GM12891 (cell line): ENCODE measurements around the gene NFKB2. TPM values are rescaled to one million over a fixed set of nuclear protein-coding genes. Genes with fewer than 3 reads are reported as not detected.

Experiments used
- DNase-seq: peaks from one replicate; pipeline ENCODE4 v3.0.0; 2011; ENCODE audit warnings: low spot score; ENCODE audit not compliant: insufficient read length
- FAIRE-seq: peaks from 2 replicates; lab custom pipeline; 2011; peaks lifted over from hg19 to GRCh38; lab: Jason Lieb, UNC
- PAX5 ChIP-seq: IDR thresholded peaks from 2 replicates; pipeline ENCODE4 v1.6.1; 2011; ENCODE audit warnings: low read length, moderate library complexity, mild to moderate bottlenecking; ENCODE audit not compliant: insufficient read depth, severe bottlenecking
- POLR2A ChIP-seq: IDR thresholded peaks from 2 replicates; pipeline ENCODE4 v1.6.1; 2011; ENCODE audit warnings: low read depth, low read length, control low read depth
- POLR2AphosphoS5 ChIP-seq: IDR thresholded peaks from 2 replicates; pipeline ENCODE4 v1.6.1; 2011; ENCODE audit warnings: low read depth, low read length, control low read depth
- POU2F2 ChIP-seq: IDR thresholded peaks from 2 replicates; pipeline ENCODE4 v1.6.1; 2011; ENCODE audit warnings: low read depth, mild to moderate bottlenecking, control low read depth, low read length, moderate library complexity
- SPI1 ChIP-seq: IDR thresholded peaks from 2 replicates; pipeline ENCODE4 v1.6.1; 2011; ENCODE audit warnings: low read depth, low read length, control low read depth
- TAF1 ChIP-seq: IDR thresholded peaks from 2 replicates; pipeline ENCODE4 v1.6.1; 2011; ENCODE audit warnings: low read depth, low read length, control low read depth
- polyA plus RNA-seq: library from polyadenylated mRNA; unstranded; fragments of >200 nt; gene quantifications from one replicate; pipeline ENCODE4 v1.2.1, GENCODE V29; 2012; ENCODE audit warnings: low read depth, missing spikeins, inconsistent platforms; ENCODE audit not compliant: missing spikeins

Gene NFKB2
- 125 TPM for polyA plus RNA-seq

DNA sequence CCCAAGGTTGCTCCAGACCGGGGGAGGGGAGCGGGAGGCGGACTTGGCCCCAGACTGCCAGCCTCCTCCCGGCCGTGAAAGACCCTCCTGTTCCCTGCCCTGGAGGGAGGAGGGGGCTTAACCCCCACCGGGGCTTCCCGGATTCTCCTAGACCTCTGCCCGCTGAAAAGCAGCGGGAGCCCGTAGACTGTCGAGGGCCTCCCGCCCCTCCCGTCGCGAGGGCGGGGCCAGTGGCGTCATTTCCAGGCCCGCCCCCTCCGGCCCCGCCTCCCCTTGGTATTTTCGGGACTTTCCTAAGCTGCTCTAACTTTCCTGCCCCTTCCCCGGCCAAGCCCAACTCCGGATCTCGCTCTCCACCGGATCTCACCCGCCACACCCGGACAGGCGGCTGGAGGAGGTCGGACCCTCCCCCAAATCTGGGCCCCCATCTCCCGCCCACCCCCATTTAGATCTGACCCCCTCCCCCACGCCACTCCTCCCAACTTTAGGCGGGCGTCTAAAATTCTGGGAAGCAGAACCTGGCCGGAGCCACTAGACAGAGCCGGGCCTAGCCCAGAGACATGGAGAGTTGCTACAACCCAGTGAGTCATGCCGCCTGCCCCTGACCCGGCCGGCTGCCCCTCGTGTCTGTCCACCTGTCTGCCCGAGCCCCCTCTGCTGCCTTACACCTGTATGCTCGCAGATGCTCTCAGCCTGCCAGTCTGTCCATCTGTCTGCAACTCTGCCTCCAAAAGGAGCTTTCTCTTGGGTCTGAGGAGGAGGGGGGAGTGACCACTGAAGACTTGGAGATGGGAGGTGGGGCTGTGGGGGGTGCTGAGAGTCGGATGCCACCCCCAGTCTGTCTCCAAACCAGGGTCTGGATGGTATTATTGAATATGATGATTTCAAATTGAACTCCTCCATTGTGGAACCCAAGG is at the start of gene NFKB2:
NFKB2 (plus strand) TSS at position 306 of the 917 bp plus-strand sequence; CDS start at position 561, 255 bp downstream.
- DNase-seq (peak; percentile 84), FAIRE-seq (peak; percentile 91)
- TF ChIP-seq POLR2A, result peak; percentile 3; the same call in 1 of the 2 replicates
- no peak for TF ChIP-seq SPI1
- peak; percentile 10; the same call in 1 of the 2 replicates for TF ChIP-seq TAF1
- no peak for TF ChIP-seq PAX5
- TF ChIP-seq POU2F2, result peak; percentile 15; the same call in 1 of the 2 replicates

DNA sequence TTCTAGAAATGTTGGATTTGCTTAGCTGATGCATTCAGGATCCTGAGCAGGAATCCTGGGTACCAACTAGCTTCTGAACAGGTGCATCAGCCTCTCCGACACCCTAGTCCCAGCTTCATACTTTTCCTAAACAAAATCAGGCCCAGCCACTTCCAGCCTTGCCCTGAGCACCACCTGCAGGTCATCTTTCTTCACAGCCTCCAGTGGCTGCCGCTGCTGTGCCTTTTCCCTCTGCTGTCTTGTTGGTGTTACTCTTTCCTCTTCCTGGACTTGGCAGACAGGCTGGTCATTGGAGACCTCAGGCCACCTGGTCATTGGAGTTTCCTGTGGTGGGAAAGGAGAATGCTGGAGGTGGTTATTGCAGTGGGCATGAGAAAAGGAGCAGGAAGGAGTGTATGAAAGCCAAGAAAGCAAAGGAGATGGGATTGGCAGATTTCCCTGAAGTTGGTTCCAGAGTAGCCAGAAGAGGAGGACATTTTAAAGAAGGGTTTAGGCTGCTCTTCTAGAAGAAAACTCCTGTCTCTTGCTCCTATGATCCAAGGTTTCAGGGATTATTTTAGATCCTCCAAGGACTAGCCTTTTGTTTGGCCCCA is 48.2 kb upstream of the NFKB2 start:
- TF ChIP-seq TAF1 (no peak), SPI1 (no peak), PAX5 (no peak), POLR2AphosphoS5 (no peak)
- FAIRE-seq (no peak), DNase-seq (no peak)

DNA sequence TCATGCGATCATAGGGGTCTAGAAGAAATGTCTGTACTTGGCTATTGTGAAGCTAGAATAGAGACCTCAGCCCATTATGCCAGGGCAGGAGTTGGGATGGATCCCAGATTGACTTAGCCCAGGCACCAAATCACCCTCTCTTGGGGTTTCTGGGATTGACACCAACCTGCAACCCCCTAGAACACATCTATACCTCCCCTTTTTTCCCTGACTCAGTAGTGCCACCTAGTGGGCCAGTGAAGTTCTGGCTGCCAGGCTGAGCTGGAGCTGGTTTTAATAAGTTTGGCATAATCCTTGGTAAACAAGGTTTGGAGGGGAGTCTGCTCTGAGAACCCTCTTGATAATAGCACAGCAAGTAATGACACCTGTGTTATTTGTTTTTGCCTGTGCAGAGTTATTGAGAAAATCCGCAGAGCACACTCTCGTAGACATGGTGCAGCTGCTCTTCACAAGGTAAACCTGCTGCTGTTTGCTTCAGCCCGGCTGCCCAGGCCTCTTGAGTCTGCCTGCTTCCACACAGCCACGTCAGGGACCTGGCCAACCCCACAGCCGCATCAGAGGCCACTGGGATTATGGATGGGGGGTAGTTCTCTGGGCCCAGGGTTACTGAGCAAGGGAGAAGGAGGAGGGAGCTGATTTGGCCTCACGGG is 43.3 kb upstream of the NFKB2 start:
- no peak for TF ChIP-seq TAF1
- FAIRE-seq, result peak; percentile 87
- DNase-seq, result peak; percentile 32

DNA sequence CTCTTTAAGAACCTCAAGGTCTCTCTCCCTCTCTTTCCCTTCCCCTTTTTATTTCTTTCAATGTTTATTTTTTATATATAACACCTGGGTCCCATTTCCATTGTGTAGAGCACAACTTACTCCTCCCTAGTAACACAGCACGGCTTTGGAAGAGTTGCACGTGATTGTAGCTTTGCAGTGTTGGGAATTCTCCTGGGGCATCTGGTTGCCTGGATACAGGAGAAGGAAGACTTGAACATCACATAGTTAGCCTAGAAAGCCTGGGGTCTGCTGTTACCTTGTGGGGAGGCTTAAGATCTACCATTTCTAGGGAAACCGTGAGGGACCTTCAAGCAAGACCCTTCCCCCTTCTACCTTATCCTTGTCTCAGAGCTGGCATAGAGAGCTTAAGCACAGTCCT is 41.1 kb upstream of the NFKB2 start:
- no peak for FAIRE-seq
- TF ChIP-seq SPI1 (no peak), PAX5 (no peak)
- DNase-seq, result no peak

DNA sequence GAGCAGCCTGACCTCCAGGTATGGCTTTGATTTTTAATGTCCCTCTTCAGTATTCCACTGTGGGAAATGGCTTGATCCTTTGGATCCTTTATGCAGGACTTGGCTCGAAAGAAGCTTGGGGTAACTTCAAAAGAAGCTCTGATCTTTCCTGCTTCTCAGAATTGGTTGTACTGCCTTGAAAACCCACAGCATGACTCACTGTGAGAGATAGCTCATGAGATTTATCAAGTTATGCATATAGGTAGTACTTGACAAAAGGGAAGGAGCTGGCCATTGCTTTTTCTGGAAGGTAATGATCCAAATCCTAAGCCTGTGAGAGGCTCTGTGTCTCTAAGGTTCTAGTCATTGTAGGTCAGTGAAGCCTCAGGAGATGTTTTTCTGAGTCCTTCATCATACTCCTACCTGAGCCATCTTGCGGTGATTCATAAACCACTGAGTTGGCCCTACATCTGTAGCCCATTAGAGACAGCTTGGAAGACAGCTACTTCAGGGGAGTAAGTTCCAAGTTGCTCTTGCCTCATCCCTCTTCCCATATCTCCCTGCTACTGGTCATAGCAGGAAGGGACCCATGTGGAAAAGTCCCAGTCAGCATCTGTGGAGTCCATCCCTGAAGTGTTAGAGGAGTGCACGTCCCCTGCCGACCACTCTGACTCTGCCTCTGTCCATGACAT is 36.7 kb upstream of the NFKB2 start:
- TF ChIP-seq TAF1, result no peak
- no peak for TF ChIP-seq POLR2A
- TF ChIP-seq POU2F2, result no peak
- TF ChIP-seq POLR2AphosphoS5, result no peak
- no peak for TF ChIP-seq SPI1
- TF ChIP-seq PAX5, result no peak
- FAIRE-seq (no peak), DNase-seq (no peak)

DNA sequence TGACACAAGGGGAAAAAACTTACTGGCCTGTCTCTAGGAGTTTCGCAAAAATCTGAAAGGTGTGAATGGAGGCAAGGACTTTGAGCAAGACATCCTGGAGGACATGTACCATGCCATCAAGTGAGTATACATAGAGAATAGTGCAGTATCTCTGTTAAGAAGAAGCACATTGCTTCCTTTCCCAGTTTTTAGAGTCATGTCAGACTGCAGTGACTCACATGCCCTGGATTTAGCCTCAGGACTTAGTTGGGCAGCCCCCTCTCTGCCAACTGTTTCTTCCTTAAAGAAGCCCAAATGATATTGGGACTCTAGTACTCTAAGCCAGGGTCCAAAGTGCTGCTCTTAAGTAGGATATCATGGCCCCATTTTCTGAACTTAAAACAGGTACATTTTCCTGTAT is 28.1 kb upstream of the NFKB2 start:
- no peak for DNase-seq
- TF ChIP-seq PAX5 (no peak), TAF1 (no peak), POU2F2 (no peak), POLR2AphosphoS5 (no peak), SPI1 (no peak), POLR2A (no peak)
- FAIRE-seq, result no peak

DNA sequence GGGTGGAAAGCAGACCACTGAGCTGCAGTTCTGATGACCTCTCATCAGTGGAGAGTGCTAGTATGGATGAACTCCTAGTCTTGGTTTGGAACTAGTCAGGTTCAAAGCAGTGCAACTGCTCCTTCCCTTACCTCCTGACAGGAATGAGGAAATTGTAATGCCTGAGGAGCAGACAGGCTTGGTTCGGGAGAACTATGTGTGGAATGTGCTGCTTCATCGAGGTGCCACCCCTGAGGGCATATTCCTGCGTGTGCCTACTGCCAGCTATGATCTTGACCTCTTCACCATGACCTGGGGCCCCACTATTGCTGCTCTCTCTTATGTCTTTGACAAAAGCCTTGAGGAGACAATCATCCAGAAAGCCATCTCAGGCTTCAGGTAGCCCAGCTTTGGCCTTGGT is 27.4 kb upstream of the NFKB2 start:
- no peak for FAIRE-seq
- no peak for DNase-seq
- TF ChIP-seq SPI1 (no peak), POLR2A (no peak), TAF1 (no peak), POU2F2 (no peak), POLR2AphosphoS5 (no peak), PAX5 (no peak)

DNA sequence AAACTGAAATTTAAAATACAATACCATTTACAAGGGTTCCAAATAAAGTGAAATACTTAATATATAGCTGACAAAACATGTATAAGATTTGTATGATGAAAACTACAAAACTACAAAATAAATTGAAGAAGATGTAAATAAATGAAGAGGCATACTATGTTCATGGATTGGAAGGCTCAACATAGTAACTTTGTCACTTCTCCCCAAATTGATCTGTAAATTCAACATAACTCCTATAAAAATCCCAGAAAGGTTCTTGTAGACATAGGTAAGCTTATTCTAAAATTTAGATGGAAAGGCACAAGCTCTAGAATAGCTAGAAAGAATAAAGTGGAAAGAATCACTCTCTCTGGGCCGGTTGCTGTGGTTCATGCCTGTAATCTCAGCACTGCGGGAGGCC is 24.2 kb upstream of the NFKB2 start:
- FAIRE-seq (no peak), DNase-seq (no peak)
- TF ChIP-seq SPI1 (no peak), POLR2A (no peak), TAF1 (no peak), POLR2AphosphoS5 (no peak), POU2F2 (no peak), PAX5 (no peak)

DNA sequence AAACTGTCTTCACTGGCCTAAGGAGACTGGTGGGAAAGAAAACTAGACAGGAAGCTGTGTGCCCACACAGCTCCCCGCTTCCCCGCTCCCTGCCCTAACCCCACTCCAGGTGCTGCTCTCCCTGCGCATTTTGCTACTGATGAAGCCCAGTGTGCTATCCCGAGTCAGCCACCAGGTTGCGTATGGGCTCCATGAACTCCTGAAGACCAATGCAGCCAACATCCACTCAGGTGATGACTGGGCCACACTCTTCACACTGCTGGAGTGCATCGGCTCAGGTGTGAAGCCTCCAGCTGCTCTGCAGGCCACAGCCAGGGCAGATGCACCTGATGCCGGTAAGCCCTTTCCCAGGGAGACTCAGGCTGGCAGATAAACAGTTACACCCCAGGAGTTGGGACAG is 20.3 kb upstream of the NFKB2 start:
- FAIRE-seq (no peak), DNase-seq (no peak)
- no peak for TF ChIP-seq SPI1
- no peak for TF ChIP-seq TAF1
- TF ChIP-seq POU2F2, result no peak
- no peak for TF ChIP-seq POLR2AphosphoS5
- no peak for TF ChIP-seq PAX5
- no peak for TF ChIP-seq POLR2A

DNA sequence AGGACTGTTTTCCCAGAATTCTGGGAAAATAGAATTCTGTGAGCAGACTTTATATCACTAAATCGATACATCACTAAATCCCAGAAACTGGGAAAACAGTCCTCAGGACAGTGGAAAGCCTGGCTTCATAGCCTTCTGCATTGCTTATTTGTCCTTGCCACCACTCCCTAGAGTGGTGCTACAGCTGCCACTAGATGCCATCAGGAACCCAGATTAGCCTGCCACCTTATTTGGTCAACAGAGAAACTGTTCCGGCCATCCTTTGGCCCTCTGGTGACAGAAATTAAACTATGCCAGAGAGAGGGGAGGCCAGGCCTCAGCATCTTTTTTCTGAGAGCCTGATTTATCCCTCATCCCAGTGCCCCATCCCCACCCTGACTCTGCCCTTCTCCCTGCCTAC is 19.6 kb upstream of the NFKB2 start:
- TF ChIP-seq PAX5, result no peak
- TF ChIP-seq POLR2AphosphoS5, result no peak
- TF ChIP-seq SPI1, result no peak
- TF ChIP-seq TAF1, result no peak
- no peak for TF ChIP-seq POU2F2
- TF ChIP-seq POLR2A, result no peak
- FAIRE-seq (no peak), DNase-seq (no peak)

DNA sequence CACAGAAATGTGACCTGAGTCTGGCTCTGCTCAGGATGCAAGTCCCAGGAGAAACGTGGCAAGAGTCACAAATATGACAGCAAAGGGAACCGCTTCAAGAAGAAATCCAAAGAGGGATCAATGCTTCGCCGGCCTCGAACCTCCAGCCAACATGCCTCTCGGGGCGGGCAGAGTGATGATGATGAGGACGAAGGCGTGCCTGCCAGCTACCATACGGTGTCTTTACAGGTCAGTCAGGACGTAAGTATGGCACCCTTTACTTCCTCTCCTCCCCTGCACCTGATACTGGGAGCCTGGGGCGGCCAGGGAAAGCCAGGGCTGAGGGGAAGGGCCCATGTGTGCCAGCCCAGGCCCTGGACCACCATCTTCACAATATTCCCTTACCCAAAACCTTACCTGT is 18.6 kb upstream of the NFKB2 start:
- TF ChIP-seq POU2F2 (no peak), PAX5 (no peak), SPI1 (no peak), POLR2AphosphoS5 (no peak), POLR2A (no peak), TAF1 (no peak)
- DNase-seq (no peak), FAIRE-seq (no peak)
